ENCODE measurements around the gene ANKLE1.

Gene ANKLE1

GRCh38 chr19:17333611-17334413 is 52.1 kb downstream of the ANKLE1 start:
- in situ Hi-C loops (cut with MboI; ENCODE audit: low sequenced_read_pairs, unreplicated experiment): no loop called here
- DNase-seq (ENCODE audit: low spot score): peak; percentile 79
- TF ChIP-seq CTCF (IDR thresholded peaks at IDR 0.05; ENCODE audit: borderline replicate concordance, control extremely low read depth, extremely low read depth, insufficient read depth, missing control alignments): no peak

GRCh38 chr19:17334414-17335409 is 53.0 kb downstream of the ANKLE1 start, which contains the start of gene ANO8:
TSS of gene ANO8 (minus strand) at chr19:17334855. CDS start at chr19:17334670, 185 bp downstream.
- in situ Hi-C loops (cut with MboI; ENCODE audit: low sequenced_read_pairs, unreplicated experiment): no loop called here
- no peak for TF ChIP-seq CTCF (IDR thresholded peaks at IDR 0.05; ENCODE audit: borderline replicate concordance, control extremely low read depth, extremely low read depth, insufficient read depth, missing control alignments)
- peak; percentile 91 for DNase-seq (ENCODE audit: low spot score)

- DNase-seq (ENCODE audit: low spot score): no peak
- TF ChIP-seq CTCF (IDR thresholded peaks at IDR 0.05; ENCODE audit: borderline replicate concordance, control extremely low read depth, extremely low read depth, insufficient read depth, missing control alignments): no peak
- in situ Hi-C loops (cut with MboI; ENCODE audit: low sequenced_read_pairs, unreplicated experiment): no loop called here
Observed at GRCh38 chr19:17335575-17335974, 53.9 kb downstream of the ANKLE1 start.
